Measurements from ENCODE around the gene UBE3B. TPM values are rescaled to one million over a fixed set of nuclear protein-coding genes. Genes with fewer than 3 reads are reported as not detected.

UBE3B gene
- total RNA-seq, 6 experiments from 2014 or later: 41.3 to 43.6 (median 43.1) TPM

GRCh38 chr12:109553483-109553882 lies 76.0 kb downstream of the UBE3B start:
- no peak for TF ChIP-seq CTCF (IDR thresholded peaks at IDR 0.05)
- Mint-ChIP-seq H3K4me3 (no peak overlapping the region), H3K27ac (no peak overlapping the region), H3K36me3 (ENCODE audit: low read depth) (no peaks in the 10 kb centered on the region), H3K9me3 (no peaks in the 10 kb centered on the region), H3K27me3 (ENCODE audit: insufficient read depth) (peaks cover 24% of the 10 kb centered on the region), H3K4me1 (ENCODE audit: low read depth) (no peaks in the 10 kb centered on the region)
- DNase-seq: no peak

GRCh38 chr12:109553906-109554500 lies 76.6 kb downstream of the UBE3B start:
- no peaks in the 10 kb centered on the region for H3K36me3 Mint-ChIP-seq (ENCODE audit: low read depth)
- no peak overlapping the region for H3K27ac Mint-ChIP-seq
- no peak for DNase-seq
- no peak for TF ChIP-seq CTCF (IDR thresholded peaks at IDR 0.05)
- H3K27me3 Mint-ChIP-seq (ENCODE audit: insufficient read depth): peaks cover 24% of the 10 kb centered on the region
- H3K4me3 Mint-ChIP-seq: no peak overlapping the region
- no peaks in the 10 kb centered on the region for H3K9me3 Mint-ChIP-seq
- H3K4me1 Mint-ChIP-seq (ENCODE audit: low read depth): no peaks in the 10 kb centered on the region

- no peaks in the 10 kb centered on the region for H3K4me1 Mint-ChIP-seq (ENCODE audit: low read depth)
- H3K9me3 Mint-ChIP-seq: no peaks in the 10 kb centered on the region
- DNase-seq: no peak
- peaks cover 22% of the 10 kb centered on the region for H3K27me3 Mint-ChIP-seq (ENCODE audit: insufficient read depth)
- H3K36me3 Mint-ChIP-seq (ENCODE audit: low read depth): no peaks in the 10 kb centered on the region
- H3K4me3 Mint-ChIP-seq: no peak overlapping the region
- no peak for TF ChIP-seq CTCF (IDR thresholded peaks at IDR 0.05)
- no peak overlapping the region for H3K27ac Mint-ChIP-seq
Measured at GRCh38 chr12:109554761-109555160, 77.3 kb downstream of the UBE3B start.

GRCh38 chr12:109555431-109556315 lies 78.2 kb downstream of the UBE3B start:
- Mint-ChIP-seq H3K27ac (no peak overlapping the region), H3K4me1 (ENCODE audit: low read depth) (no peaks in the 10 kb centered on the region), H3K4me3 (no peak overlapping the region), H3K36me3 (ENCODE audit: low read depth) (no peaks in the 10 kb centered on the region), H3K27me3 (ENCODE audit: insufficient read depth) (peaks cover 22% of the 10 kb centered on the region), H3K9me3 (no peaks in the 10 kb centered on the region)
- DNase-seq: no peak
- TF ChIP-seq CTCF (IDR thresholded peaks at IDR 0.05): no peak

- Mint-ChIP-seq H3K4me3 (no peak overlapping the region), H3K4me1 (ENCODE audit: low read depth) (no peaks in the 10 kb centered on the region), H3K36me3 (ENCODE audit: low read depth) (peaks cover 7% of the 10 kb centered on the region), H3K27ac (no peak overlapping the region), H3K9me3 (peaks cover 2% of the 10 kb centered on the region; the same call in 1 of the 2 replicates), H3K27me3 (ENCODE audit: insufficient read depth) (peaks cover 13% of the 10 kb centered on the region)
- TF ChIP-seq CTCF (IDR thresholded peaks at IDR 0.05): no peak
- DNase-seq: no peak
Measured at GRCh38 chr12:109557200-109557599, 79.8 kb downstream of the UBE3B start.

Data from HFFc6 (cell line).